ENCODE data around the gene OR1D5. TPM values are rescaled to one million over a fixed set of nuclear protein-coding genes. Genes with fewer than 3 reads are reported as not detected.

OR1D5 gene
- total and polyA plus RNA-seq, 10 of the 15 experiments (the other 5 are each of a cell fraction or from before 2014, with no cell fraction given) = not detected

- ChIA-PET CTCF (interaction anchor here (1.0 kb wide), 1 partner anchor 127 kb away, joined by 3 read pairs; no protein-coding TSS in a partner anchor), POLR2A (no interaction called here), RAD21 (ENCODE audit: unreplicated experiment) (no interaction called here), SMC1A (ENCODE audit: uncharacterized antibody, unreplicated experiment) (no interaction called here)
- Histone ChIP-seq H3K4me2 (ENCODE audit: control insufficient read depth, insufficient read depth) (no peak overlapping the region), H3K36me3 (ENCODE audit: control insufficient read depth in 2 of 2, insufficient read depth in 2 of 2, low read length in 1 of 2) (no peaks in the 10 kb centered on the region), H4K20me1 (ENCODE audit: control insufficient read depth, insufficient read depth) (no peaks in the 10 kb centered on the region), H3K9ac (ENCODE audit: control insufficient read depth, insufficient read depth, low read length) (no peak overlapping the region), H3K79me2 (ENCODE audit: control insufficient read depth, insufficient read depth, low read length) (no peaks in the 10 kb centered on the region), H3K4me1 (ENCODE audit: control insufficient read depth, insufficient read depth, low read length) (no peaks in the 10 kb centered on the region), H3K27ac (ENCODE audit: control insufficient read depth, insufficient read depth) (no peak overlapping the region), H3K9me3 (replicated peaks; ENCODE audit: control insufficient read depth, insufficient read depth, low read length) (no peaks in the 10 kb centered on the region), H3K27me3 (replicated peaks in 1 of 2; ENCODE audit: control insufficient read depth in 2 of 2, insufficient read depth in 2 of 2, low read length in 1 of 2) (no peaks in the 10 kb centered on the region; a peak in 1 of 4 replicates), H3K4me3 (no peak overlapping the region), H2AFZ (ENCODE audit: control insufficient read depth, low read depth, low read length) (no peak overlapping the region)
- no TSS peak for BruUV-seq (replicated peaks)
- FAIRE-seq (no peak), ATAC-seq (no peak), DNase-seq (ENCODE audit: low read depth, low spot score) (no peak)
- 47% methylated on average over 15 of the region's 15 CpGs for WGBS (ENCODE audit: insufficient coverage, insufficient replicate concordance, low lambda C conversion rate, missing lambda C conversion rate)
- TF ChIP-seq TARDBP (IDR thresholded peaks at IDR 0.05; ENCODE audit: borderline replicate concordance) = no peak
- intact Hi-C loops (cut with micrococcal nuclease; ENCODE audit: unreplicated experiment) (no loop called here), in situ Hi-C loops (cut with MboI) (no loop called here)
Measured at GRCh38 chr17:3033248-3033640, 30.2 kb downstream of the OR1D5 start.

- RAD21 ChIA-PET (ENCODE audit: unreplicated experiment) = no interaction called here
- no peak overlapping the region for H3K4me3 ChIP-seq
- no peaks in the 10 kb centered on the region; a peak in 1 of 4 replicates for H3K27me3 ChIP-seq (replicated peaks in 1 of 2; ENCODE audit: control insufficient read depth in 2 of 2, insufficient read depth in 2 of 2, low read length in 1 of 2)
- H3K27ac ChIP-seq (ENCODE audit: control insufficient read depth, insufficient read depth) = no peak overlapping the region
- in situ Hi-C loops (cut with MboI) = no loop called here
- 45% methylated on average over 27 of the region's 27 CpGs for WGBS (ENCODE audit: insufficient coverage, insufficient replicate concordance, low lambda C conversion rate, missing lambda C conversion rate)
- DNase-seq (ENCODE audit: low read depth, low spot score) (no peak), ATAC-seq (no peak), FAIRE-seq (no peak)
- no peaks in the 10 kb centered on the region for H3K79me2 ChIP-seq (ENCODE audit: control insufficient read depth, insufficient read depth, low read length)
- CTCF ChIA-PET = interaction anchor here (1.0 kb wide), 1 partner anchor 126 kb away, joined by 3 read pairs; no protein-coding TSS in a partner anchor
- H2AFZ ChIP-seq (ENCODE audit: control insufficient read depth, low read depth, low read length) = no peak overlapping the region
- POLR2A ChIA-PET = no interaction called here
- SMC1A ChIA-PET (ENCODE audit: uncharacterized antibody, unreplicated experiment) = no interaction called here
- no peak overlapping the region for H3K4me2 ChIP-seq (ENCODE audit: control insufficient read depth, insufficient read depth)
- no peaks in the 10 kb centered on the region for H3K36me3 ChIP-seq (ENCODE audit: control insufficient read depth in 2 of 2, insufficient read depth in 2 of 2, low read length in 1 of 2)
- H4K20me1 ChIP-seq (ENCODE audit: control insufficient read depth, insufficient read depth) = no peaks in the 10 kb centered on the region
- intact Hi-C loops (cut with micrococcal nuclease; ENCODE audit: unreplicated experiment) = no loop called here
- no TSS peak for BruUV-seq (replicated peaks)
- H3K9me3 ChIP-seq (replicated peaks; ENCODE audit: control insufficient read depth, insufficient read depth, low read length) = no peaks in the 10 kb centered on the region
- no peaks in the 10 kb centered on the region for H3K4me1 ChIP-seq (ENCODE audit: control insufficient read depth, insufficient read depth, low read length)
- H3K9ac ChIP-seq (ENCODE audit: control insufficient read depth, insufficient read depth, low read length) = no peak overlapping the region
- TF ChIP-seq ATF2 (IDR thresholded peaks at IDR 0.05; ENCODE audit: low read length) (no peak), KAT2A (conservative IDR thresholded peaks at IDR 0.05; ENCODE audit: control insufficient read depth, low read depth, low read length) (no peak), BCL3 (IDR thresholded peaks at IDR 0.05; ENCODE audit: borderline replicate concordance, insufficient read depth, low read depth, low read length, poor library complexity, severe bottlenecking) (no peak), PBX3 (IDR thresholded peaks at IDR 0.05; ENCODE audit: insufficient replicate concordance, low read depth, low read length) (no peak), STAT3 (IDR thresholded peaks at IDR 0.05; ENCODE audit: low read depth, low read length) (no peak), TCF3 (IDR thresholded peaks at IDR 0.05; ENCODE audit: borderline replicate concordance, insufficient read depth, low read depth, low read length) (no peak), CREB1 (IDR thresholded peaks at IDR 0.05; ENCODE audit: low read depth) (no peak), PAX8 (IDR thresholded peaks at IDR 0.05) (no peak), TARDBP (IDR thresholded peaks at IDR 0.05; ENCODE audit: borderline replicate concordance) (no peak), SUZ12 (IDR thresholded peaks at IDR 0.05; ENCODE audit: unreplicated experiment) (no peak)
Measured at GRCh38 chr17:3032258-3033247, 30.9 kb downstream of the OR1D5 start.

Data from GM12878 (cell line).